ENCODE data around the gene GKN2. TPM values are rescaled to one million over a fixed set of nuclear protein-coding genes. Genes with fewer than 3 reads are reported as not detected.
A peak's percentile ranks its signal among the peaks of the same experiment; 100 is the strongest.

Gene GKN2
- total RNA-seq, 3 donors from 2014 or later, result not detected

- Histone ChIP-seq H3K4me1 (peaks cover 0 to 7% of the 10 kb centered on the region in 2 donors), H3K27ac (no peak overlapping the region), H3K27me3 (no peaks in the 10 kb centered on the region), H3K4me3 (no peak overlapping the region), H3K36me3 (no peaks in the 10 kb centered on the region), H3K9me3 (no peaks in the 10 kb centered on the region)
- TF ChIP-seq POLR2AphosphoS5 (IDR thresholded peaks at IDR 0.05) (no peak), CTCF (IDR thresholded peaks at IDR 0.05) (no peak), POLR2A (IDR thresholded peaks at IDR 0.05) (no peak)
- DNase-seq (ENCODE audit: low spot score in 2 of 2), result no peak
- intact Hi-C loops (cut with DNase I; ENCODE audit: low total_unique reads), result loop anchor here (5.0 kb wide), 1 partner anchor 144 kb away; no protein-coding TSS in a partner anchor
Observed at GRCh38 chr2:68911709-68912108, 41.0 kb downstream of the GKN2 start.

GRCh38 chr2:68911246-68911645 lies 41.4 kb downstream of the GKN2 start:
- H3K27ac ChIP-seq, result no peak overlapping the region
- peaks cover 0 to 7% of the 10 kb centered on the region in 2 donors for H3K4me1 ChIP-seq
- TF ChIP-seq CTCF (IDR thresholded peaks at IDR 0.05) (no peak), POLR2A (IDR thresholded peaks at IDR 0.05) (no peak), POLR2AphosphoS5 (IDR thresholded peaks at IDR 0.05) (no peak)
- no peak for DNase-seq (ENCODE audit: low spot score in 2 of 2)
- H3K9me3 ChIP-seq, result no peaks in the 10 kb centered on the region
- no peaks in the 10 kb centered on the region for H3K27me3 ChIP-seq
- no peak overlapping the region for H3K4me3 ChIP-seq
- intact Hi-C loops (cut with DNase I; ENCODE audit: low total_unique reads), result loop anchor here (5.0 kb wide), 1 partner anchor 144 kb away; no protein-coding TSS in a partner anchor
- no peaks in the 10 kb centered on the region for H3K36me3 ChIP-seq

GRCh38 chr2:68909793-68910674 lies 42.7 kb downstream of the GKN2 start:
- Histone ChIP-seq H3K9me3 (no peaks in the 10 kb centered on the region), H3K27me3 (no peaks in the 10 kb centered on the region), H3K36me3 (no peaks in the 10 kb centered on the region), H3K4me3 (no peak overlapping the region), H3K4me1 (peaks cover 0 to 7% of the 10 kb centered on the region in 2 donors), H3K27ac (no peak overlapping the region)
- DNase-seq (ENCODE audit: low spot score in 2 of 2), result peak; percentile 62
- intact Hi-C loops (cut with DNase I; ENCODE audit: low total_unique reads), result loop anchor here (5.0 kb wide), 1 partner anchor 143 kb away; no protein-coding TSS in a partner anchor
- TF ChIP-seq POLR2AphosphoS5 (IDR thresholded peaks at IDR 0.05) (no peak), CTCF (IDR thresholded peaks at IDR 0.05) (peak; percentile 86 to 92 (median 87))

- H3K4me3 ChIP-seq, result no peak overlapping the region
- intact Hi-C loops (cut with DNase I; ENCODE audit: low total_unique reads), result no loop called here
- no peaks in the 10 kb centered on the region for H3K9me3 ChIP-seq
- H3K36me3 ChIP-seq, result no peaks in the 10 kb centered on the region
- peak overlapping the region; percentile 70 to 74 for H3K27ac ChIP-seq
- DNase-seq (ENCODE audit: low spot score in 2 of 2), result peak; percentile 55 to 87
- H3K4me1 ChIP-seq, result peaks cover 0 to 7% of the 10 kb centered on the region in 2 donors
- TF ChIP-seq POLR2A (IDR thresholded peaks at IDR 0.05) (no peak), POLR2AphosphoS5 (IDR thresholded peaks at IDR 0.05) (peak in 2 of 3 donors; percentile 20 to 66)
- no peaks in the 10 kb centered on the region for H3K27me3 ChIP-seq
Observed at GRCh38 chr2:68908392-68908970, 44.2 kb downstream of the GKN2 start.

GRCh38 chr2:68907920-68908253 lies 44.8 kb downstream of the GKN2 start:
- no peak for DNase-seq (ENCODE audit: low spot score in 2 of 2)
- no peak overlapping the region for H3K4me3 ChIP-seq
- H3K9me3 ChIP-seq, result no peaks in the 10 kb centered on the region
- peaks cover 0 to 7% of the 10 kb centered on the region in 2 donors for H3K4me1 ChIP-seq
- H3K27me3 ChIP-seq, result no peaks in the 10 kb centered on the region
- peak overlapping the region; percentile 56 to 74 for H3K27ac ChIP-seq
- H3K36me3 ChIP-seq, result no peaks in the 10 kb centered on the region
- TF ChIP-seq CTCF (IDR thresholded peaks at IDR 0.05) (no peak), POLR2AphosphoS5 (IDR thresholded peaks at IDR 0.05) (no peak)
- intact Hi-C loops (cut with DNase I; ENCODE audit: low total_unique reads), result no loop called here
